Body of pancreas (tissue), 4 donors: Measurements from ENCODE around the gene MAST4. TPM values are rescaled to one million over a fixed set of nuclear protein-coding genes. Genes with fewer than 3 reads are reported as not detected.

Experiments used
- ATAC-seq: fragments of 150-250 bp; one replicate; pipeline ENCODE4 v1.9.1; 2016
- DNase-seq, 4 donors: peaks; one replicate each; pipeline ENCODE4 v3.0.0-alpha.2; 2019
- H3K27ac ChIP-seq, 4 donors: fragments of 200-600 bp; sonication (generic); 1 replicate in 3 of 4; 2 replicates in 1 of 4; pipeline versions ENCODE4 v1.5.1 to v1.6.1; 2016 to 2019; ENCODE audit warnings: mild to moderate bottlenecking in 1 of 4, mixed read lengths in 1 of 4, moderate library complexity in 1 of 4
- H3K27me3 ChIP-seq, 2 donors: fragments of 200-600 bp; sonication (generic); one replicate each; pipeline ENCODE4 v1.6.0; 2016; ENCODE audit warnings: mild to moderate bottlenecking in 1 of 2
- H3K36me3 ChIP-seq, 2 donors: fragments of 200-600 bp; sonication (generic); replicated peaks in 1 of 2; 2 replicates each; pipeline ENCODE4 v1.5.1; 2016; ENCODE audit warnings: low read depth in 2 of 2; ENCODE audit not compliant: insufficient read depth in 1 of 2
- H3K4me1 ChIP-seq: fragments of 200-600 bp; sonication (generic); one replicate; pipeline ENCODE4 v1.6.0; 2016
- H3K4me3 ChIP-seq, 2 donors: fragments of 200-600 bp; sonication (generic); 1 replicate in 1 of 2; 2 replicates in 1 of 2; pipeline ENCODE4 v1.5.1; 2016 to 2019
- H3K9me3 ChIP-seq, 3 donors: fragments of 200-600 bp; sonication (generic); 1 replicate in 2 of 3; 2 replicates in 1 of 3; pipeline ENCODE4 v1.5.1; 2016
- POLR2A ChIP-seq, 3 donors: fragments of 450-650 bp; IDR thresholded peaks; one replicate each; pipeline ENCODE4 v1.6.1; 2016; ENCODE audit warnings: antibody characterized with exemption in 3 of 3, mild to moderate bottlenecking in 2 of 3
- WGBS, 2 donors: methylation state at CpG; one replicate each; pipeline ENCODE4 v1.1.5; 2017; 5-methylcytosine and 5-hydroxymethylcytosine counted together
- intact Hi-C: fragments of 100-400 bp; cut with DNase I; formaldehyde crosslinking; loops from one replicate; pipeline ENCODE4 v1.15.1; 2023
- total RNA-seq, 2 donors: library from RNA; depleted of rRNA; stranded (reverse); fragments of >200 nt; gene quantifications; one replicate each; pipeline ENCODE4 v1.1.0, GENCODE V29; 2016
- TF ChIP-seq, protein P1 (sequence below), 7 experiments: fragments of 450-650 bp in 4 of 7; fragments of 200-600 bp in 3 of 7; sonication (generic) in 3 of 7; IDR thresholded peaks; one replicate each; pipeline ENCODE4 v1.5.1; 2016 to 2019; ENCODE audit warnings: antibody characterized with exemption in 7 of 7

The MAST4 gene
- total RNA-seq, 2 donors from 2014 or later: 17.9 to 29.7 TPM

DNA sequence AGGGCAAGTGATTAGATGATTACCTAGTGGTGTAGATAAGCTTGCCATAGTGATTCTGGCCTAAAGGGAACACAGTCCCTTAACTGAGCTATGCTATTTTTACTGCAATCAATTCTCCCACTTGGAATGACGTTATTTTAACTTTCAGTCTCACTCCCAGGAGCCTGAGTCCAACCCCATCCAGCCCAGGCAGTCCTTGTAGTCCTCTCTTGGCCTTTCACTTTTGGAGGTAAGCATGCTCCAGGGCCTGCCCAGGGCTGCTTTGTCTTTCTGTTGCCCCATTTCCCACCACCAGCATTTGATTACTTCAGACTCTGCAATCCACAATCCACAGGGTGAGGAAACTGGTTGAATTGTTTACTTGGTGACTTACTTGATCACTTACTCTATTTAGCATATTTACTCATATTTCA lies 367.4 kb downstream of the MAST4 start:
- Histone ChIP-seq H3K27ac (no peak overlapping the region), H3K36me3 (no peaks in the 10 kb centered on the region), H3K4me3 (no peak overlapping the region), H3K9me3 (no peaks in the 10 kb centered on the region), H3K4me1 (peaks cover 21% of the 10 kb centered on the region), H3K27me3 (no peaks in the 10 kb centered on the region)
- peak; percentile 50 for ATAC-seq
- DNase-seq: no peak
- 42 to 54% methylated on average over 1 of the region's 1 CpG for WGBS, 2 donors
- intact Hi-C loops: no loop called here
- TF ChIP-seq, protein P1, sequence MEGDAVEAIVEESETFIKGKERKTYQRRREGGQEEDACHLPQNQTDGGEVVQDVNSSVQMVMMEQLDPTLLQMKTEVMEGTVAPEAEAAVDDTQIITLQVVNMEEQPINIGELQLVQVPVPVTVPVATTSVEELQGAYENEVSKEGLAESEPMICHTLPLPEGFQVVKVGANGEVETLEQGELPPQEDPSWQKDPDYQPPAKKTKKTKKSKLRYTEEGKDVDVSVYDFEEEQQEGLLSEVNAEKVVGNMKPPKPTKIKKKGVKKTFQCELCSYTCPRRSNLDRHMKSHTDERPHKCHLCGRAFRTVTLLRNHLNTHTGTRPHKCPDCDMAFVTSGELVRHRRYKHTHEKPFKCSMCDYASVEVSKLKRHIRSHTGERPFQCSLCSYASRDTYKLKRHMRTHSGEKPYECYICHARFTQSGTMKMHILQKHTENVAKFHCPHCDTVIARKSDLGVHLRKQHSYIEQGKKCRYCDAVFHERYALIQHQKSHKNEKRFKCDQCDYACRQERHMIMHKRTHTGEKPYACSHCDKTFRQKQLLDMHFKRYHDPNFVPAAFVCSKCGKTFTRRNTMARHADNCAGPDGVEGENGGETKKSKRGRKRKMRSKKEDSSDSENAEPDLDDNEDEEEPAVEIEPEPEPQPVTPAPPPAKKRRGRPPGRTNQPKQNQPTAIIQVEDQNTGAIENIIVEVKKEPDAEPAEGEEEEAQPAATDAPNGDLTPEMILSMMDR (IDR thresholded peaks at IDR 0.05): no peak
- no peak for TF ChIP-seq POLR2A (IDR thresholded peaks at IDR 0.05)

DNA sequence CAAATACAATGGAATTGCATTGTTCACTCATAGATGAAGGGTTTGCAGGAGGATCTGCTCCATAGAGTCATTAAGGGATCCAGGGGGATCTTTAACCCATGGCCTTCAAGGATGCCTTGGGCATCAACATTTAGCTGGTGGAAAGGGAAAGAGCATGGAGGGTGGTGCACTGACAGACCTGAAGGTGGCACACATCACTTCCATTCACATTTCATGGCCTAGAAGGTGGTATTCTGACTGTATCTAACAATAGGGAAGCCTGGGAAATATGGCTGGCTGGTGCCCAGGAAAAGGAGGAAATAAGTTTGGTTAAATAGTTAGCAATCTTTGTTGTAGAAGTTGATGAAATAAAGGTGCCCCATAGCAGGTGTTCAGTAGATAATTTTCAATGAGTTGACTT lies 370.2 kb downstream of the MAST4 start:
- Histone ChIP-seq H3K27me3 (no peaks in the 10 kb centered on the region), H3K27ac (no peak overlapping the region), H3K4me3 (no peak overlapping the region), H3K9me3 (no peaks in the 10 kb centered on the region), H3K36me3 (no peaks in the 10 kb centered on the region), H3K4me1 (no peaks in the 10 kb centered on the region)
- TF ChIP-seq POLR2A (IDR thresholded peaks at IDR 0.05): no peak
- TF ChIP-seq, protein P1 (IDR thresholded peaks at IDR 0.05): no peak
- DNase-seq (no peak), ATAC-seq (no peak)
- intact Hi-C loops: no loop called here

DNA sequence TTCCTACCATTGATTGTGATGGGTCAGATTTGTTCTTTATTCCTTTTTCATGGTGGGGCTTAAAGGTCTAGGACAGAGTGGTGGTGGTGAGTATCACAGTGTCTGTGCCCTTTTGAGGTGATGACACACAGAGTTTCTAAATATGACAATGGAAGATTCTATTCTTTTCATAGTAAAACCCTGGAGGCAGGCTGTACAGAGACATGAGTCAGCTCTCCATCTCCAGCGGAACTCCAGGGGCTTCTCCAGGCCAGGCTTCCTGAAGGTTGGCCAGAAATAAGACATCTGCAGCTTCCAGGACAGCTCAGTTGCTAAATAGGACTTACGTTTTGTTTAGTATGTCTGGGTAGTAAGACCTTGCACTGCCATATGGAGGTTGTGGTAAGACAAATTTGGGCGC lies 370.9 kb downstream of the MAST4 start:
- no peak overlapping the region for H3K4me3 ChIP-seq
- ATAC-seq: no peak
- H3K4me1 ChIP-seq: no peaks in the 10 kb centered on the region
- intact Hi-C loops: no loop called here
- H3K27me3 ChIP-seq: no peaks in the 10 kb centered on the region
- WGBS, 2 donors: 84 to 94% methylated on average over 3 of the region's 3 CpGs
- H3K27ac ChIP-seq: no peak overlapping the region
- DNase-seq: no peak
- TF ChIP-seq, protein P1 (IDR thresholded peaks at IDR 0.05): no peak
- no peak for TF ChIP-seq POLR2A (IDR thresholded peaks at IDR 0.05)
- no peaks in the 10 kb centered on the region for H3K9me3 ChIP-seq
- H3K36me3 ChIP-seq: no peaks in the 10 kb centered on the region

DNA sequence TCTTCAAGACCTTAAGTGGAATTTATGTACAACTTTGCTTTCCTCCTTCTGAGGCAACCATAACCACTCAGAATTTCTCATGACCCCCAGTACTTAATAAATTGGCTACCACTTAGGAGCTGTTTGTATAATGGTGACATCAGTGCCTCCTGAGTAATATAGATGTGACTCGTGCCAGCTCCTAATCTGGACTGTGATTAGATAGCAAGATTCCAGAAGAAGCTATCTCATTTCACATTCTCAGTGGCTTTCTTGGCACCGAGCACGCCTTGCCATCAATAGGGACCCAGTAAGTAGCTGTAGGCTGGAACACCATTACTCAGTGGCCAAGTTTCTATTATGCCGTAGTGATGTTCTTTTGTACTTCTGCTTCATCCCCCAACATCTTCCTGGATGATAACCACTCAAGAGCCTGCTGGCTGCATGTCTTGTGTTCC lies 371.7 kb downstream of the MAST4 start:
- no peaks in the 10 kb centered on the region for H3K9me3 ChIP-seq
- no peak overlapping the region for H3K4me3 ChIP-seq
- DNase-seq: no peak
- H3K27me3 ChIP-seq: no peaks in the 10 kb centered on the region
- H3K4me1 ChIP-seq: no peaks in the 10 kb centered on the region
- WGBS, 2 donors: 61 to 64% methylated on average over 4 of the region's 4 CpGs
- intact Hi-C loops: no loop called here
- TF ChIP-seq, protein P1 (IDR thresholded peaks at IDR 0.05): no peak
- no peak for TF ChIP-seq POLR2A (IDR thresholded peaks at IDR 0.05)
- ATAC-seq: no peak
- H3K36me3 ChIP-seq: no peaks in the 10 kb centered on the region
- H3K27ac ChIP-seq: no peak overlapping the region

DNA sequence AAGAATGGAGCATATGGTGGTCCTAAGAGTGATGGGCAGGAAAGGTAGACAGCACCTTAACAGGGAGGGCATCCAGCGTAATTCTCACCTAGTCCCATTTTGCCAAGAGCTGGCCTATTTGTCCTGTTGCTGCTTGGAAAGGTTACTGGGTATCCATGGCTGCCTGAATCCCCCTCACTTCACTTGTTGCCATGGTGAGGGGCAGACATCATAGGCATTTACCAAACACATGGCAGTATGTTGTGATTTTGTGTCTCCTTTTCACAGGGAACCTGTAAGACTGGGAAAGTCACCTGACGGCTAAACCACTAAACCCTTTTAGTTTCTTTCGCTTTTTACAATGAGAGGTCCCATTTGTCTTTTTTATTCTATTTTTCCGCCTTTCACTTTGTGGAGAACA lies 373.3 kb downstream of the MAST4 start:
- no peaks in the 10 kb centered on the region for H3K36me3 ChIP-seq

More for the DNA sequence above, 373.3 kb downstream of the MAST4 start:
- Histone ChIP-seq H3K4me1 (no peaks in the 10 kb centered on the region), H3K27me3 (no peaks in the 10 kb centered on the region), H3K9me3 (no peaks in the 10 kb centered on the region), H3K27ac (no peak overlapping the region), H3K4me3 (no peak overlapping the region)
- TF ChIP-seq, protein P1 (IDR thresholded peaks at IDR 0.05): no peak
- TF ChIP-seq POLR2A (IDR thresholded peaks at IDR 0.05): no peak
- 90 to 96% methylated on average over 4 of the region's 4 CpGs for WGBS, 2 donors
- intact Hi-C loops: no loop called here
- no peak for ATAC-seq
- DNase-seq: no peak
